GM06990 (cell line): ENCODE results near the gene COL4A2.

ENCODE experiments used
- DNase-seq: peaks from one replicate; pipeline ENCODE4 v3.0.0-alpha.2; 2011; ENCODE audit not compliant: insufficient read length; ENCODE audit errors: extremely low read depth
- H3K27me3 ChIP-seq: replicated peaks from 2 replicates; pipeline ENCODE4 v1.6.0; 2011; ENCODE audit warnings: low read length; ENCODE audit not compliant: control insufficient read depth, insufficient read depth
- H3K36me3 ChIP-seq: 2 replicates; pipeline ENCODE4 v1.5.1; 2011; ENCODE audit warnings: low read length; ENCODE audit not compliant: control insufficient read depth, insufficient read depth
- H3K4me3 ChIP-seq: replicated peaks from 2 replicates; pipeline ENCODE4 v1.5.1; 2011; ENCODE audit warnings: low read depth, mild to moderate bottlenecking, control low read depth, low read length
- CTCF ChIP-seq: IDR thresholded peaks from 2 replicates; pipeline ENCODE4 v1.5.1; 2011; ENCODE audit warnings: low read length, control low read depth, mild to moderate bottlenecking, inconsistent platforms; ENCODE audit not compliant: insufficient read depth, poor library complexity, severe bottlenecking

The COL4A2 gene

GRCh38 chr13:110433014-110433413 is 125.9 kb downstream of the COL4A2 start:
- Histone ChIP-seq H3K4me3 (no peak overlapping the region), H3K36me3 (no peaks in the 10 kb centered on the region), H3K27me3 (no peaks in the 10 kb centered on the region)
- no peak for TF ChIP-seq CTCF
- DNase-seq: no peak

DNA sequence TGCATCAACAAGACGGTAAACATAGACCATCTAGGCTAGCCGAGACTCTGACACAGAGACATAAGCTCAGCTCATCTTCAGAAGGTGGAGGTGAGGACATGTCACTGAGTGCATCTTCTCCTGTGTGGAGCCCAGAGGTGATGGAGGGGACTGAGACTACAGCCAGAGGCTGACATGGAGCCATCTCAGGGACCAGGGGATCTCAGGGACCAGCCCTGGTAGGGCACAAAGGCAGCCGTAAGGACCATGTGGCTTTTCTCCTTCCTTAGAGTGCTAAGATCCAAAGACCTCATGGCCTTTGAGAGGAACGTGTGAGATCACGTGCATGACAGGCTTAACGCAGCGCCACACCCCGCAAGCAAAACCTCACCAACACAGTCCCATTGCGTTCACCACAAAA is 127.5 kb downstream of the COL4A2 start:
- no peak for TF ChIP-seq CTCF
- Histone ChIP-seq H3K27me3 (no peaks in the 10 kb centered on the region), H3K36me3 (no peaks in the 10 kb centered on the region), H3K4me3 (no peak overlapping the region)
- no peak for DNase-seq

DNA sequence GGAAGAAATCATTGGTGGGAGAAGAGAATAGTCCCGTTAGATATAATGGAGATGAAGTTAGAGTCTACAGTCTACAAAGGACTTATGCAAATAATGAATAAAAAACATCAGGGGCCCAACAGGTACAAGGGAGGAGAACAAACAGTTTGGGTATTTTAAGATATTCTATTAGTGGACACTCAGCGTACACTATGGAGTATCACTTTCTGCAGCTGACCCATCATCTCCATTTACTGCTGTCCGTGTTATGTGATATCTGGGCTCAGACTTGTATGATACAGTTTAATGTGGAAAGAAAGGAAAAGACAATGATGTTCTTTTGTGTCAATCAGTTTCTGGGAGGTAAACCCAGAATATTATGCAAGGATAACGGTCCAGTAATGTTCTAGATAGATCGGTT is 128.2 kb downstream of the COL4A2 start:
- DNase-seq: no peak
- H3K27me3 ChIP-seq: no peaks in the 10 kb centered on the region
- H3K36me3 ChIP-seq: no peaks in the 10 kb centered on the region
- TF ChIP-seq CTCF: no peak
- H3K4me3 ChIP-seq: no peak overlapping the region

- H3K4me3 ChIP-seq: no peak overlapping the region
- H3K27me3 ChIP-seq: no peaks in the 10 kb centered on the region
- DNase-seq: no peak
- no peak for TF ChIP-seq CTCF
- no peaks in the 10 kb centered on the region for H3K36me3 ChIP-seq
Observed at GRCh38 chr13:110436276-110436675, 129.2 kb downstream of the COL4A2 start.

DNA sequence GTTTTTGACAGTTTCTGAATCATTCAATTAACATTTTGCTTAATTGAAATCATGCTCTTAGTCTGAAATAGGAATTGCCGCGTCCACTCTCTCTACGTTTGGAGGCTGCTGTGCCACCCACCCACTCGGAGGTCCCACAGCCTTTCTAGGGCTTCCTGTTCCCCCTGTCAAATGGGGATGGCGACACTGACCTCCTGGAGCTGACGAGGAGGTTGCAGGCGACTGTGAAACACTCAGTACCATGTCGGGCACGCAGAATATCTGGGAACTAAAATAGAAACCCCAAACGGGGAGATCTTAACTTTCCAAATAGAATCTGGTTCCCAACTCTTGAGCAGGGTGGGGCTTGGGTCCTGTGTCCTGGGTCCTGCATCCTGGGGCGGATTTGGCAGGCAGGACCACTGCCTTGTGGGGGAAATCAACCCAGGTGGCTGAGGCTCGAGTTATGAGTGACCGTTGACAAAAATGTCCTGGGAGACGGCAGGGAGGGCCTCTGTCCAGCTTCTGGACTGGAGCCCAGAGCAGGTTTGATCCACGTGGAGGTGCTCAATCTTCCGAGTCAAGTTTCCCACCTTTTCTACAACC is 129.8 kb downstream of the COL4A2 start:
- TF ChIP-seq CTCF: no peak
- no peaks in the 10 kb centered on the region for H3K27me3 ChIP-seq
- DNase-seq: no peak
- no peak overlapping the region for H3K4me3 ChIP-seq
- H3K36me3 ChIP-seq: no peaks in the 10 kb centered on the region

- H3K4me3 ChIP-seq: no peak overlapping the region
- no peaks in the 10 kb centered on the region for H3K27me3 ChIP-seq
- no peak for TF ChIP-seq CTCF
- no peaks in the 10 kb centered on the region for H3K36me3 ChIP-seq
- no peak for DNase-seq
Observed at GRCh38 chr13:110438211-110438610, 131.1 kb downstream of the COL4A2 start.
